ENCODE measurements around the gene ASCC1.

The ASCC1 gene

DNA sequence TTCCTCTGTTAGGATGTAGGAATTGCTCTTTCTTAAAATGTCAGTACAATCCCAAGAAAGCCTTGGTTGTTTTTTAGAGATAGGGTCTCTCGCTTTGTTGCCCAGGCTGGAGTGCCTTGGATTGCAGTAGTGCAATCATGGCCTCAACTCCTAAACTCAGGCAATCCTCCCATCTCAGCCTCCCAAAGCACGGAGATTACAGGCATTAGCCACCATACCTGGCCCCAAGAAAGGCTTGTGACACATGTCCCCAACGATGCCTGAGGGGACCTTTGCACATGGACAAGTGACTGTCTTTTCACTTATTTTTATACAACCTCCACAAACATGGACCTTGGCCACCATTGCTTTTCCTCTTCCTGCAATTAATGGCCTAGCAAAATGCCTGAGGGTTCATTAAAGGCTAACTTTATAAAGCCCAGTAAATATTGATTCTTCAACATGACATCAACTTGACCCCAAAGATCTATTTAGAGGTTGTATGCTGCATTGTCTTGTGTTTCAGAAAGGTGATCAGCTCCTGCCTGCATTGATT, 117.7 kb downstream of the ASCC1 start:
- no peaks in the 10 kb centered on the region for H3K27me3 ChIP-seq (ENCODE audit: control insufficient read depth, low read length)
- no peaks in the 10 kb centered on the region for H3K79me2 ChIP-seq (ENCODE audit: control insufficient read depth, low read length)
- no peak overlapping the region for H3K4me3 ChIP-seq (ENCODE audit: low read length)
- H3K4me1 ChIP-seq (ENCODE audit: control insufficient read depth, low read length) = no peaks in the 10 kb centered on the region
- H4K20me1 ChIP-seq (ENCODE audit: control insufficient read depth, insufficient read depth, low read depth, low read length) = no peaks in the 10 kb centered on the region
- H3K9me2 ChIP-seq (replicated peaks; ENCODE audit: control insufficient read depth, low read length) = no peaks in the 10 kb centered on the region
- H3K27ac ChIP-seq (ENCODE audit: low read depth, low read length) = no peak overlapping the region
- H3F3A ChIP-seq (ENCODE audit: control insufficient read depth, insufficient read depth) = no peaks in the 10 kb centered on the region
- no peak overlapping the region for H3K4me2 ChIP-seq (ENCODE audit: low read length)
- H3K9me3 ChIP-seq (ENCODE audit: control insufficient read depth, insufficient read depth, low read length) = no peaks in the 10 kb centered on the region
- peaks cover 19% of the 10 kb centered on the region; the same call in 1 of the 2 replicates for H3K36me3 ChIP-seq (ENCODE audit: control insufficient read depth, low read length)
- TF ChIP-seq, protein P1, sequence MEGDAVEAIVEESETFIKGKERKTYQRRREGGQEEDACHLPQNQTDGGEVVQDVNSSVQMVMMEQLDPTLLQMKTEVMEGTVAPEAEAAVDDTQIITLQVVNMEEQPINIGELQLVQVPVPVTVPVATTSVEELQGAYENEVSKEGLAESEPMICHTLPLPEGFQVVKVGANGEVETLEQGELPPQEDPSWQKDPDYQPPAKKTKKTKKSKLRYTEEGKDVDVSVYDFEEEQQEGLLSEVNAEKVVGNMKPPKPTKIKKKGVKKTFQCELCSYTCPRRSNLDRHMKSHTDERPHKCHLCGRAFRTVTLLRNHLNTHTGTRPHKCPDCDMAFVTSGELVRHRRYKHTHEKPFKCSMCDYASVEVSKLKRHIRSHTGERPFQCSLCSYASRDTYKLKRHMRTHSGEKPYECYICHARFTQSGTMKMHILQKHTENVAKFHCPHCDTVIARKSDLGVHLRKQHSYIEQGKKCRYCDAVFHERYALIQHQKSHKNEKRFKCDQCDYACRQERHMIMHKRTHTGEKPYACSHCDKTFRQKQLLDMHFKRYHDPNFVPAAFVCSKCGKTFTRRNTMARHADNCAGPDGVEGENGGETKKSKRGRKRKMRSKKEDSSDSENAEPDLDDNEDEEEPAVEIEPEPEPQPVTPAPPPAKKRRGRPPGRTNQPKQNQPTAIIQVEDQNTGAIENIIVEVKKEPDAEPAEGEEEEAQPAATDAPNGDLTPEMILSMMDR (IDR thresholded peaks at IDR 0.05; ENCODE audit: low read depth, low read length, poor library complexity, severe bottlenecking) = no peak
- TF ChIP-seq EZH2phosphoT487 (IDR thresholded peaks at IDR 0.05; ENCODE audit: borderline replicate concordance, low read length) = no peak

DNA sequence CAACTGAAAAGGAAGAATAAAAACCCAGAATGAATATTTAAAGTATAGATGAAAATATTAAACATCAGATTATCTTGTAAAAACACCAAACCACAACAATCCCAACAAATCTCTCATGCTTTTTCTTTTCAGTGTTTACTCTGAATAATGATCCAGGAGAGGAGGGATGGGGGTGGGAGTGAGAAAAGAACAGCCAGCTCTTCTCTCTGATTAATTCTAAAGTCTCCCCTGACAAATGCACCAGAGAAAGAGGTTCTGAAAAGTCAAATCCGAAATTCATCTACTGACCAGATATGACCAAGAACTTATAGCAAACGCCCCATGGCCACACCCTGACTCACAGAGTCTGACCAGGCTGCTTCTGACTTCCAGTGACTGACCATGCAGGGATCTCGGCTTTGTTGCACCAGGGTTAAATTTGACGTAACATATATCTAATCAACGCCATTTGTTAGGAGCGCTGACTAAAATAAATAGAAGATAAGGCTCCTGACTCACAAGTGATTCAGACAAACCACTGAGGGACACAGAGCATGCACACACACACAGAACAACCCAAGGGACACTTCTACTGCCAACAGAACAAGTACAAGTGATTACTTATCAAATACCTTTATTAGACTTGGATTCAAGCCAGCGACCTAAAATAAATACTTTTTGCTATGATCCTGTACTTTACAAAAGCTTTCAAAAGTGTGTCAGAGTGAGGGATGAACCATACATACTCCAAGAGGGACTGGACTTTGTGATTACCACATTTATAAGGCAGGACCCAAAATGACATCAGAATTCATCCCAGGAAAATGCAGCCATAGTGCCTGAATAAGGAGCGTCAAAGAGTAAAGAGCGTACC, 118.4 kb downstream of the ASCC1 start:
- Histone ChIP-seq H3K27ac (ENCODE audit: low read depth, low read length) (no peak overlapping the region), H3K4me2 (ENCODE audit: low read length) (no peak overlapping the region), H3K36me3 (ENCODE audit: control insufficient read depth, low read length) (peaks cover 19% of the 10 kb centered on the region; the same call in 1 of the 2 replicates), H3K4me1 (ENCODE audit: control insufficient read depth, low read length) (no peaks in the 10 kb centered on the region), H4K20me1 (ENCODE audit: control insufficient read depth, insufficient read depth, low read depth, low read length) (no peaks in the 10 kb centered on the region), H3K9me2 (replicated peaks; ENCODE audit: control insufficient read depth, low read length) (no peaks in the 10 kb centered on the region), H3K9me3 (ENCODE audit: control insufficient read depth, insufficient read depth, low read length) (no peaks in the 10 kb centered on the region), H3K79me2 (ENCODE audit: control insufficient read depth, low read length) (no peaks in the 10 kb centered on the region), H3F3A (ENCODE audit: control insufficient read depth, insufficient read depth) (no peaks in the 10 kb centered on the region), H3K27me3 (ENCODE audit: control insufficient read depth, low read length) (no peaks in the 10 kb centered on the region), H3K4me3 (ENCODE audit: low read length) (no peak overlapping the region)
- TF ChIP-seq, protein P1 (IDR thresholded peaks at IDR 0.05; ENCODE audit: low read depth, low read length, poor library complexity, severe bottlenecking) = no peak
- no peak for TF ChIP-seq EZH2phosphoT487 (IDR thresholded peaks at IDR 0.05; ENCODE audit: borderline replicate concordance, low read length)

DNA sequence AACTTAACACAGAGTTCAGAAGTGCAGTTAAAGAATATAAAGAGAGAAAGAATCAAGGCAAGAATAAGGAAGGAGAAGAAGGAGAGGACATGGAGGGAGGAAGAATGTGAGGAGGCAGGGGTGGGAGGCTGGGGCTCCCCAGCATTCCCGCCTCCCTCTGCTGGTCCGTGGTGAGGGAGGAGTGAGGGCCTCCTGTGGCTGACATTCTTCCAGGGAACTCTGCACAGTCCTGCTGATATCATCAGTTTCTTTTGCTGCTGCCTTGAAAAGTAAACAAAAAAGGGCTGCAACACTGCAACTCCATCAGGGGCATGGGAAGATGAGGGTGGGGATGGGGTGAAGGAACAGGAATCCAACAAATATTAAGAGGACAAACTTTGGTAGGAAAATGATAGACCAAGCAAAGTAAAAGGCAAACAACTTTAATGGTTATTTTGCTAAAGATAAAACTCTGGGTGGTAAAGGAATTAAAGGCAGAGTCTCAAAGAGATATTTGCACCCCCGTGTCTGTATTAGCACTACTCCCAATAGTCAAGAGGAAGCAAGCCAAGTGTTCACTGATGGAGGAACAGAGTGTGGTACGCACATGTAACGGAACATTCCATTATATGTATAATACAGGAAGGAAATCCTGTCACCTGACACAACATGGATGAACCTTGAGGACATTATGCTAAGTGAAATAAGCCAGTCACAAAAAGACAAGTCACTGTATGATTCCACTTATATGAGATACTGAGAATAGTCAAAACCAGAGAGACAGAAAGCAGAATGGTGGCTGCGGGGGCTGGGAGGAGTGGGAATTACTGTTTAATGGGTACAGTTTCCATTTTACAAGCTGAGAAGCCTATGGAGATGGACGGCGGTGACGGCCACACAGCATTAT, 119.7 kb downstream of the ASCC1 start:
- Histone ChIP-seq H4K20me1 (ENCODE audit: control insufficient read depth, insufficient read depth, low read depth, low read length) (no peaks in the 10 kb centered on the region), H3K9me3 (ENCODE audit: control insufficient read depth, insufficient read depth, low read length) (no peaks in the 10 kb centered on the region), H3K79me2 (ENCODE audit: control insufficient read depth, low read length) (no peaks in the 10 kb centered on the region), H3K36me3 (ENCODE audit: control insufficient read depth, low read length) (peaks cover 19% of the 10 kb centered on the region; the same call in 1 of the 2 replicates), H3F3A (ENCODE audit: control insufficient read depth, insufficient read depth) (no peaks in the 10 kb centered on the region), H3K27ac (ENCODE audit: low read depth, low read length) (no peak overlapping the region), H3K27me3 (ENCODE audit: control insufficient read depth, low read length) (no peaks in the 10 kb centered on the region), H3K9me2 (replicated peaks; ENCODE audit: control insufficient read depth, low read length) (no peaks in the 10 kb centered on the region), H3K4me2 (ENCODE audit: low read length) (no peak overlapping the region), H3K4me3 (ENCODE audit: low read length) (no peak overlapping the region), H3K4me1 (ENCODE audit: control insufficient read depth, low read length) (no peaks in the 10 kb centered on the region)
- TF ChIP-seq, protein P1 (IDR thresholded peaks at IDR 0.05; ENCODE audit: low read depth, low read length, poor library complexity, severe bottlenecking) = no peak
- TF ChIP-seq EZH2phosphoT487 (IDR thresholded peaks at IDR 0.05; ENCODE audit: borderline replicate concordance, low read length) = no peak
